ENCODE measurements around the gene CZIB.
A peak's percentile ranks its signal among the peaks of the same experiment; 100 is the strongest.

CZIB gene

DNA sequence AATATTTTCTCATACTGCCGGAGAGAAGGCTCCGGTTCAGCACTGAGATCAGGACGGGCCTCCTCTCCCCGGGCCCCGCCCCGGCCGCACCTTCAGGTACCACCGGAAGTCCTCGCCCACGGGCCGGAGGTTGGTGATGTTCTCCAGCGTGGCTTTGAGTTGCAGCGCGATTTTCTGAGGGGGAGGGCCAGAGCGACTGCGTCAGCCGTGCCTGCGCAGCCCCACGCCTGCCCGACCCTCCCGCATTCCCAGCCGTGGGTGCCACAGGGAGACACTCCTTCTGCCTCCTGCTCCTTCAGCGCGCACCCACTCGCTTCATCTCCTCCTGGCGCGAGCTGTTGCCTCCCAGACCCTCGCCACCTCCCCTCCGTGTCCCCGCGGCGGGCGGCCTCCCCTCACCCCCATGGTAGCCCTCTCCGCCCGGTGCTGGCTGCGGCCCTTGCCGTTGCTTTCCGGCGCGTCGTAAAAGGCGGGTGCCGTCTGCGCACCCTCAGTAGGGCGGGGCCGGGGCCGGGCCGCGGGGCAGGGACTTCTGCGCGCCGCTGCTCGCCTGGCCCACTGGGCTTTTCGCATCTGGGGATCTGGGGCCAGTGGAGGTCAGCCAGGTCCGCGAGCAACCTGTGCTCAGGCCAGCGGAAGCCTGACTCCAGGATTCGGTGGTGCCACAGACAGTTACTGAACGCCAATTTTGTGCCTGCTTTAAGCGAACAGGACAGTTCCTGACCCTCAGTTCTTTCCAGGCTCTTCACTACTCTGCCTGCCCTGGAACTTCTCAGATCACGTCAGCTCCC lies at the start of gene CZIB:
TSS of gene CZIB (minus strand) at position 464 of the 791 bp plus-strand sequence. CDS start at position 405, 59 bp downstream.
- DNase-seq, result peak; percentile 82

DNA sequence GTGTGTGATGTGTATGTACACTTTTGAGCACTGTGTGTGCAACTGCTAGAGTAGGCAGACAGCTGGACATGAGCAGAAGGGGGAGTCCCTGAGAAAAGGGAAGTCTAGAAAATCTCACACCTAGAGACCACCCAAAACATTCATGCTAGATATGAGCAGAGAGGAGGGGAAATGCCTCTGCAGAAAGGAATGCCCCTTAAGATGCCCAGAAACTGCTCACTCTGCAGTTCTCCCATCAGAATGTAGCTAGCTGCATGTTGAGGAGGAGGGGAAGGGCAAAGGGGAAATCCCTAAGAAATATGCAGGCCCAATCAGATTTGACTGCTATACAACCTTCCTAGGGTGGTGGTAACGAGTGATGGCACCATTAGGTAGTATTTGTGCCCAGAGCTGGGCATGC lies 49.7 kb upstream of the CZIB start:
- DNase-seq, result no peak

DNA sequence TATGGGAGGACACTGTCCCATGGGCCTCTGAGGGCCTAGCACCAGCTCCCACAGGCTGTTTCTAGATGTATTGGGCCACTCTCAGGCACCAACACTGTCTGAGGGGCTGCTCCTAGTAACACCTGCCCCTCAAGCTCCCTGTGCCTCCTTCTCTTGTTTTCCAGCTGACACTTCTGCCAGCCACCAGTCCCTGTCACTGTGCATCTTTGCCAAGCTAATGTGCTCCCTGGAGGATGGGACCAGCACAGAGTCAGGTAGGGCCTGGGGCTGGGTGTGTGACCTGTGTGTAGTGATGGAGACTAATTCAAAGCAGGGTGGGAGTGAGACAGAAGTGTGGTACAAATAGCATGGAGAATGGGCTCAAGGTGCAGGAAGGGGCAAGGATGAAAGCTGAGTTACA lies 47.3 kb upstream of the CZIB start:
- no peak for DNase-seq

DNA sequence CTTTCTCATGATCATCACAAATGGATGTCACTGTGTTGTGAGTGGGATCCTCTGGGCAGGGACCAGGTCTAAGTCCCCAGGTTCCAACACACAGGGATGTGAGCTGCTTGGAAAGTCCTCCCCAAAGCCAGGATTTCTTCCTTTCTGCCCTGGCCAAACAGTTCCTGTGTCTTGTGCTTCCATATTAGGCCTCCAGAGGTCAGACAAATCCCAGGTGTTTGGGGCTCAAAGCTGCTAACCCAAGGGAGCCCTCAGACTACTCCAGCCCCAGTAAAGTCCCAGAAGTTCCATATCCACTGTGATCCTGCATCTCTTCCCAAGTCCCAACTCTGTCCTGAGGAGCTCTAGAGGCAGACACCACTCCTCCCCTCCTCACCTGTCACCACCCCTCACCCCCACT lies 45.6 kb upstream of the CZIB start:
- DNase-seq, result no peak

DNA sequence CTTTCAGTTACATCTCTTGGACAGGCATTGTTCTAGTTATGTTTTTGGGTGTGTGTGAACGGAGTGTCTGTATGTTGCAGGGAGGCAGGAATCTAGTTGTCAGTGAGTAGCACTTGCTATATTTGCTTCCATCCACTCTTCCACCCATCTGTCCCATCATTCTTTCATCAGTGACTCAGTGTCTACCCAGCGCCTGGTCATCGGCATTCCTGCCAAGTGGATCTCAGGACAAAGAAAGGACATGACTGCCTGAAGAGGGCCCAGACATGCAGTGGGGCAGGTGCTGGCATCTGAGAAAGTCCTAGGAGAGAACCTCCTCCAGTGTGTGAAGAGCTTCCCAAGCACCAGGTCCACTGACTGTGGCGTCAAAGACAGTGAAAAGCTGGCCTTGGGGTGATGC lies 45.1 kb upstream of the CZIB start:
- no peak for DNase-seq

DNA sequence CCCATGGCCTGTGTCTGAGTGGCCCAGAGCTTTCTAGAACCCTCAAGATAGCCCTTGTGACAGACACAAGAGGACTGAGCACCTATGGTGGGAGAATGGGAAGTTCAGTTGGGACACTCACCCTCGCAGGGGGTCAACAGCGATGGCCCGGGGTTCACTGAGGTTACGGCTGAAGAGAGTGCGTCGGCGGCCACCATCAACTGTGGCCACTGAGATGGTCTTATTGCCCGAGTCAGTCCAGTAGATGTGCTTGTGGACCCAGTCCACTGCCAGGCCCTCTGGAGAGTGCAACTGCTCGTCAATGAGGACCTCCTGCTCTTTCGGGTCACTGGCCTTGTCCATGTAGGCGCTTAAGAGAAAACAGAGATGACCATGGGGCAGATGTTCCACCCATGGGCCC lies 43.6 kb upstream of the CZIB start:
- no peak for DNase-seq

DNA sequence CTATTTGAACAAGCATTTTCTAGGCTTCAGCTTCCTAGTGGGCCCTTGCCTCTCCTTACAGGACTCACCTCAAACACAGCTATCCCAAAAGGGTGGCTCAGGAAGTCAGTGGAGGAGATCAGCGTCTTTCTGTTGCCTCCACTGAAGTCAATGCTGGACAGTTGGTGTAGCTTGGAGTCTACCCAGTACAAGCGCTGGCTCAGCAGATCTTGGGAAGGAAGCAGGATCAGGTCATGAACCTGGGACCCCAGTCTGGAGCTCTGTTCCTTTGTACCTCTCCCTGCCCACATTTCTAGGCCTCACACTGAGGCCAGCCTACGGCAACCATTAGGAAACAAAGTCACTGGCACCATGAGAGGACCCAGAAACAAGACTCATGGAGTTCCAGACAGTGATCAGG lies 41.6 kb upstream of the CZIB start:
- no peak for DNase-seq

DNA sequence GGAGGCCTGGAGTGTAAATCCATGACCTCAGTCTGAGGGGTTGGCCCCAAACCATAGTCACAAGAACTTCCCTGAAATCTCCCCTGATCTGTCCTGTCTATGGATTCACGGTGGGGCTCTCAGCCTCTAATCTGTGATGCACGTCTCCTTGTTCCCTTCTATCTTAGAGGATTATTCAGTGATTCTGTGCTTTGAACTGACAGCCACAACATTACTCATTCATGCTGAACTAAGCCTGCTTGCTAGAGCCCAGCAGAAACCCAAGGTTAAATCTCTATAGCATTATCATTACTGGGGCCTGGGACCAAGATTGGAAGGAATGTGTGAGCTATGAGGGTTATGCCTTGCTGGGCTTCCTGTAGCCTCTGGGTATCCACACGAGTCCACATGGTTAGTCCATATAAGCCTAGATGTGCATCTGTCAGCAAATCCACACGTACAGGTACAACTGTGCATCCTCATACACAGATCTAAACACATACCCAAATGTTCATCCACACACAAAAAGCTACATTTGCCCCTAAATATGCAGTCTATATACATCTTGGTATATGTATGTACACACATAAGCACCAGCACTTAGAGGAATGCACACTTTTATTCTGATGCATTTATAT lies 40.3 kb upstream of the CZIB start:
- no peak for DNase-seq

DNA sequence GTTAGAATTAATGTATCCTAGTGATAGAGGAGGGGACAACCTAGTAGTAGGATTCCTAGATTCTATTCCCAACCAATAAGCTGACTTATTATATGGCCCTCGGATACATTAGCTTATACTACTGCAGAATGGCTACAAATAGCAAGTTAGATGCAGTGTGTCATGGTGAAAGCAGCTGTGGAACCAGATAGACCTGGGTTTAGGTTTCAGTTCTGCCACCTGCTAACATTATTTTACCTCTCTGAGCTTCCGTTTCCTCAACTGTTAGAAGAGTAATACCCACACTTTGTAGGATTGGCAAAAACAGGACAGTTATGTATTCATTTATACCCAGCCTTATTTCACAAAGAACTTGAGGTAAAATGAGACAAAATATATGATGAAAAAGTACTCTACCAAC lies 39.5 kb upstream of the CZIB start:
- DNase-seq, result no peak

DNA sequence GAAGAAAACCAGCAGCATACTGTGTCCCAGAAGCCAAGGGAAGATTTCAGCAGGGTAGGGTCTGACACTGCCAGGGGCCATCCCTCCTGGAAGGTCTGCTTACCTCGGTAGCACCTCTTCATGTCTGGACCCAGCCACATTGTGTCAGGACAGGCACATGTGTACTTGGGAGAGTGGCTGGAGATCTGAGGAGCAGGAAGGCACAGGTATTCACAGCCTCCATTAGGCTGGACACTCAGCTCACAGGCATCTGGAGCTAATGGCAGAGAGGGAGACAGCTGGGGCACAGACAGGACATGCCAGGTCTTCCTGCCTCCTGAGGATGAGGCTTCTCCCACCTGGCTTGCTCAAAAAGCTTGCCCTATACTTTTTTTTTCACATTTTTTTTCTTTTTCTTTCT lies 37.8 kb upstream of the CZIB start:
- DNase-seq, result no peak

DNA sequence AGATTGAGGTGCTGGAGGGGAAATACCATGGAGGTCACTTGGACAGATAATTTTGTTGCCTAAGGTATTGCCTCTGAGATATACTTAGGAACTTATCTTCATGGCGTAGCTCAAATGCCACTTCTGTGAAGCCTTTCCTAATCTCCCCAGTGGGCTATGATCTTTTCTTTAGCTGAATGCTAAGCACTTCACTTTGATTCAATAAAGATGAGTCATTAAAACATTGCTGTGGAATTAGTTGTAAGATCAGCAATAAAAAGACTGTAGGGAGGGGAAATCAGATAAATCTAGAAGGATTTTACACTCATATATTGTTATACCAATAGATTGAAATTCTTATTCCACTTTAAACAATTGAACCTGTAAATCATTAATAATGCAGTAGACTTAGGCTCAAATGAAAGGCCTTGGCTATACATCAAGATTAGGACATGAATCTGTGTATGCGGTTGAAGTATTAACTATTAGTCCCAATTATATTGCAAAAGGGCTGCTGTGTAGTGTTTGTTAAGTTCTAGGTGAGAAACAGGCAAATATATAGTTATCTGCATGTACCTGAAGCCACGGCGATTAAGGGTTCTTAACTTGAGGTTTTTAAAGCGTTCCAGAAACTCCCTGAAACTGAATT lies 37.1 kb upstream of the CZIB start:
- no peak for DNase-seq

DNA sequence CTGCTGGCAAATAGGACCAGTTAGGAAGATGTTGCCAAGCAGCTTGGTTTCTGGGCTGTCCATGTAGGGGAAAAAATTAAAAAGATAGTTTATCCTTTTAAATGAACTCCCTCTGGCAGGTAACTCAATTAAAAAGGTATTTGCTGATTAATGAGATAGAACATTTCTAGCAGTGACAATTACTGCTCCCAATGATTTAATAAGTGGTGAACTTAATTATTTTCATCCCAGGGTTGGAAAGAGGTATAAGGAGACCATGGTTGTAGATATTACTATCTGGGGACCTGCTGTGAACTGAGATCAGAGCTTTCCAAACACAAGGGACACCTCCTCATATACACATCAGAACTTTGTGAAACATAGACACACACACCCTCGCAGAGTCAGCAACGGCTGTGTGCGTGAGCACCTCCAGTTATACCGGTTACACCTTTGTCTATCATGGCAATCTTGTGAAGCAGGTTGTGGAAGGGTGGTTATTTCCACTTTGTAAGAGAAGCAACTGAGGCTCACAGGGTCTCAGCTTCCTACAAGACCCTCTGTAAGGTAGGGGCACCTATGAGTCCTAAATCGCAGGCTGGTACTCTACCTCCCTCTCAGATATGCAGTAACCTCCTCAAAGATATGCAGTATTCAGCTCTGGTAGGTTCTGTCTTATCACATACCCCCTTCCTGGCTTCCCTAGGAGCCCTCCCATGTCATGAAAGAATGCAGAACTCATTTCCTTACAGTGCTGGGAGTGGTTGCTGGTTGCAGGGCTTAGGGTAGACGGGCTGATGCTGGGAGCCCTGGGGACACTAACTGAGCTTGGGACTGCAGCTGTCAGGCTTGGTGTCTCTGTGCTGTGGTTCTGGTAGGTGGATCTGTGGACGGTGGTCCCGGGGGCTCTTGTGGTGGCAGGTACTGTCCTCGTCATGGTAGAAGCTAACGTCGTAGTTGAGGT lies 36.3 kb upstream of the CZIB start:
- no peak for DNase-seq

DNA sequence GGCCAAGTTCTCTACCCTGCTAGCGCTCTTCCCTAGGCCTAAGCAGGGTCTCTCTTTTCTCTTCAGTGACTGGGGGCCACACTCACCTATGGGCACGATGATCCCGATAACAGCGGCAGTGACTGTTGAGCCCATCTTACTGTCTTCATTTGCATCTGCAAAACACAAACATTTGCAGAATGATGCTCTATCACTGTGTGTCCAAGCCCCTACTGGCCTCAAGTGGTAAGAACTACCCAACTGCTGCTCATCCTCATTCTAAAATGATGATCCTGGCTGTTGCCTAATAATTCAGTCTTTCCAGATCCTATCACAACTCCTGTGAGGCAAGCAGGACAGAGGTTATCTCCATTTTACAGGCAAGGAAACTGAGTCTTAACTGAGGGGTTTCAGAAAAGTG lies 34.6 kb upstream of the CZIB start:
- no peak for DNase-seq

DNA sequence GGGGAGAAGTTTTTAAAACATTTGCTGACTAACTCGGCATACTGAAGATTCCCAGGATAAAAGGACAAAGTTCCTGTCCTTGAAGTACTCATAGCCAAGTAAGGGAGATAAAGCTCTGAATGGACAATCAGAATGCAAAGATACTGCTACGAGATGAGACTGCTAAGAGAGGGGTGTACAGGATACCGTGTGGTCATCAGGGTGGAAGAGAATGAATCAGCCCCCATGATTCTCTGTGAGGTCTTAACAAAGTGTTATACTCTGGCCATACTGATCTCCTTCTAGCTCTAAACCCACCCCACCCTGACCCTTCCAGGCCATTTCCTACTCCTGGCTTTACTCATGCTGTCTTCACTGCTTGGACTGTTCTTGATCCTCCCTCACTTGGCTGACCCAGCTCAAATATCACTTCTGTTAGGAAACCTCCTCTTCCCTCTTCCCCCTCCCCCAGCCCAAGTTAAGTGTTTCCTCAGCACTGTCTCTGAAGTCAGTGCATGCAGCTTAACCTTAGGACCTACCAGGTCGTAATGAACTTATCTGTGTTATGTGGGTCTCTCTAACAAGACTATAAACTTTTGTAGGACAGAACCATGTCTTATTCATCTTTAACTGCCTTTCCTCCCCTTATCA lies 33.7 kb upstream of the CZIB start:
- no peak for DNase-seq

DNA sequence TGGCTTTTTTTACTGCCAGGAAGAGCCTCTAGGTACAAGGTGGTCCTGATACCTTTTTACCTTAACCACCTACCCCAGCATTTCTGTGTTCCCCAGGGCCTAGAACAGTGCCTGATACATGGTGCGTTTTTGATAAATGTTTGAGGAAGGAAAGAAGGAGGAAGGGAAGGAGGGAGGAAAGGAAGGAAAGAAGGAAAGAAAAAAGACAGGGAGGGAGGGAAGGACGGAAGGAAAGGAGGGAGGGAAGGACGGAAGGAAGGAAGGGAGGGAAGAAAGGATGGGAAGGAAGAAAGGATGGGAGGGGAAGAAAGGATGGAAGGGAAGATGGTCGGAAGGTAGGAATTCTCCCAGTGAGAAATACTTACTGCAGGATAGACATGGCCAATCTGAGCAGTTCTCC lies 29.9 kb upstream of the CZIB start:
- no peak for DNase-seq

DNA sequence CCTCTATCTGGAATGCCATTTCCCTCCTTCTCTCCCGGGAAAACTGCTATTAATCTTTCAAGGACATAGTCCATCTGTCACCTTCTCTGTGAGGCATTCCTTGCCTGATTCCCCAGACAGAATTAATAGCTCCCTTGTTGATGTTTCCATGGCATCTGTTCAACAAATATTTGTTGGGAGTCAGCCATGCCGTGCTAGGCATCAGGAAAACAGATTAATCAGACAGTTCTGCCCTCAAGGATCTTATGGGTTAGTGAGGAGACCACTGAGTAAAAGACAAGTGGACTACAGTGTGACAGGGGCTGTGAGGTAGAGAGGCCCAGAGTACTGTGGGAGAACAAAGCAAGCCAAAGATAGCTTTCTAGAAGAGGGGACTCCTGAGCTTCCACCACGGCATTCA lies 29.3 kb upstream of the CZIB start:
- DNase-seq, result no peak

DNA sequence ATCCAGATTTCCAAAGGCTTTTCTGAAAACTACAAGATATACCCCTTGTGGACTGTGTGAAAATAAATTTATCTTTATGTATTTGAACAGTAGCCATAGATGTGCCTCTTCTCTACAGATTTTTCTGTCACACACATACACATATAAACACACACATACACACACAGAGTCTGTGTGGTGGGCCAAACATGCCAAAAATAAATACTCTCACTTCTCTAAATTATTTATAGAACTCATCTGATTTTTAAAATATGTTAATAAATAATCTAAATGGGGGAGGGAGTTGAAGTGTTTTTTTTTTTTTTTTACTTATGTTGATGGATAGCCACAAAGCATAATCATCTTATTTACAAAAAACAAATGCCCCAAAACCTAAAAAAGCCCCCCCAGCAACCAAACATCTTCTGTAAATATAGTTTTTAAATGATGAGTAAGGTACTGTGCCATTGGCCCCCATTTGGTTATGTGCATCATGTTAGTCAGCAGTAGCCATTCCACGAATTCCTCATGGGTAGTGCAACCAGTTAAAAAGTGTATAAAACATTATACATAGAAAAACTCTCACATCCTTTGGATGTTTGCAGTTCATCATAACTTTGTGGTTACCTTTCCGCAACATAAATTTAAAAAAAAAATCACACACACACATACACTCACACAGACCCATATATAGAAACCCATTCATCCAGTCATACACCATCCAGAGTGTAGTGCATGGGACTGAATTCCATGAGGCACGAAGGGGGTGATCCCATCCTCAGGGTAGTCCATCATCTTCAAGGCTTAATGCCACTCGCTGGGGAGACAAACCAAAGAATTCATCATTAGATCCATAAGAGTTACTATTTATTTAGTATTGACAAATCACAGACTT lies 26.1 kb upstream of the CZIB start:
- DNase-seq, result no peak

DNA sequence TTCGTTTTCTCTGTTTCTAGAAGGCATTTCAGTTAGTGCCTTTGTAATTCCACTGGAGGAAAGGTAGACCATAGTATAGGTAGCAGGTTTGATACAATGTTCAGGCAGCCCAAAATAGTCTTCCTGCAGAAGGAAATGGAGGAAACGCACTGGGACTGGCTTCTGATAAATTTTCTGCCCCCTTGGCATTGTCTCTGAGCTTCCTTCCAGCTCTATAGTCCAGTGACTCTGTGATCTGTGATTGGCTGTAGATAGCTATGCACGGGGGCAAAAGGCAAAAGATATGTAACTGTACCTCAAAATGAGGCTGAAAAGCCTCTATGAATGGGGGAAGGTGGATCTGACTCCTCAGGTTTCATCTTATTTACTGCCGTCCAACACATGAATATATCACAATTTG lies 23.7 kb upstream of the CZIB start:
- DNase-seq, result no peak

DNA sequence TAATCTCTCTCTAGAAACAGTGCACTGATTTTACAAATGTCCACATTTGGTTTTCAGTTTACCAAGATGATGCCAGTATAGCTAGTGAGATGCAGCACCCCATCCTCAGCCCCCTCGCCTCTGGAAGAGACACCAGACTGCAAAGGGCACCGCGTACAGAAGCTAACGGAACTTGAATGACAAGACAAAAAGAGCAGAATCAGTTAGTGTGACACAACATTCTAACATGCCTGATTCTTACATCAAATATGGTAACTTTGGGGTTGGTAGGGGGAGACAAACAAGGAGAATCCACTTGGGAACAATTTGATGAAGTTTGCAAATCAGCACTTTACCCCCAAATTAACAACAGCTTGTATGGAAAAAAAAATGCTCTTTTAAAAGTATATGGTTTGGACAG lies 21.9 kb upstream of the CZIB start:
- DNase-seq, result no peak

DNA sequence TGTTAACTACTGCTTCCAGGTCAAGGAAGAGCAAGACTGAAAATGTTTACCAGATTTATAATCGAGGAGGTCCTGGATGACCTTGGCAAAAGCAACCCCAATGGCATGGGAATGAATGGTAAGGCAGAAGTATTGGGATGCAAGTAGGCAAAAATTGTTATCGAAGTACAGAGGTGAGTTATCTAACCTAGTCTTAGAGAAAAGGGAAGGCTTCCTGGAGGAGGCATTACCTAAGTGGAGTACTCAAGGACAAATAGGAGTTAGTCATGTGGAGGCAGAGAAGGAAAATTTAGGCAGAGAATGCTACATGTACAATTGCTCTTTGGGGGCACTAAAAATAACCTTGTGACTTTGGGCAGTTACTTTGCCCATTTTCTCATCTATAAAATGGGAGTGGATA lies 21.4 kb upstream of the CZIB start:
- no peak for DNase-seq

Data from NCI-H510A treated with DMSO at 0.1 percent for 48 hours (cell line).